GM21576 (cell line): ENCODE measurements around the gene RUVBL2.
"Not testable (repeated sequence)": the region's sequence is repeated elsewhere in the genome, so short reads cannot be mapped to it uniquely, and the experiment has no call there.

Source experiments
- ATAC-seq: cut with Tn5 transposase; IDR thresholded peaks from one replicate; pipeline ENCODE4 v1.9.1; 2021; ENCODE audit warnings: mild to moderate bottlenecking, moderate library complexity; ENCODE audit not compliant: unreplicated experiment

Gene RUVBL2

GRCh38 chr19:49016067-49016839 is 22.6 kb downstream of the RUVBL2 start:
- ATAC-seq = no peak

GRCh38 chr19:49017041-49017665 is 23.5 kb downstream of the RUVBL2 start, which contains the start of gene LHB:
Gene LHB, minus strand, starts transcription at chr19:49017091. Its CDS starts 10 bp downstream, at chr19:49017081.
- no peak for ATAC-seq

- ATAC-seq = no peak
Observed at GRCh38 chr19:49017666-49018351, 24.1 kb downstream of the RUVBL2 start.

- ATAC-seq = not testable (repeated sequence)
Observed at GRCh38 chr19:49018388-49019241, 24.9 kb downstream of the RUVBL2 start.

- ATAC-seq = no peak
Observed at GRCh38 chr19:49019242-49019932, 25.7 kb downstream of the RUVBL2 start.

- no peak for ATAC-seq
Observed at GRCh38 chr19:49020342-49020741, 26.7 kb downstream of the RUVBL2 start.

- ATAC-seq = no peak
Observed at GRCh38 chr19:49020931-49021895, 27.5 kb downstream of the RUVBL2 start.

GRCh38 chr19:49022116-49022515 is 28.4 kb downstream of the RUVBL2 start:
- ATAC-seq = no peak

- ATAC-seq = not testable (repeated sequence)
Observed at GRCh38 chr19:49024233-49024632, 30.5 kb downstream of the RUVBL2 start, which contains the start of gene CGB3. Gene CGB3, minus strand, starts transcription at chr19:49024333. Its CDS starts 362 bp downstream, at chr19:49023971.

- not testable (repeated sequence) for ATAC-seq
Observed at GRCh38 chr19:49025088-49025487, 31.4 kb downstream of the RUVBL2 start.

- not testable (repeated sequence) for ATAC-seq
Observed at GRCh38 chr19:49025599-49025998, 31.9 kb downstream of the RUVBL2 start.

GRCh38 chr19:49028686-49029085 is 35.0 kb downstream of the RUVBL2 start:
- ATAC-seq = not testable (repeated sequence)

- not testable (repeated sequence) for ATAC-seq
Observed at GRCh38 chr19:49029749-49030148, 36.1 kb downstream of the RUVBL2 start.

GRCh38 chr19:49030323-49030722 is 36.6 kb downstream of the RUVBL2 start:
- not testable (repeated sequence) for ATAC-seq

GRCh38 chr19:49031642-49032301 is 38.1 kb downstream of the RUVBL2 start, which contains the start of gene CGB2:
Gene CGB2, plus strand, starts transcription at chr19:49031890. Its CDS starts 206 bp downstream, at chr19:49032096.
- not testable (repeated sequence) for ATAC-seq

GRCh38 chr19:49036815-49037214 is 43.1 kb downstream of the RUVBL2 start, which contains the start of gene CGB1:
Gene CGB1, minus strand, starts transcription at chr19:49036895. Its CDS starts 184 bp downstream, at chr19:49036711.
- ATAC-seq = not testable (repeated sequence)

GRCh38 chr19:49038111-49038510 is 44.4 kb downstream of the RUVBL2 start:
- ATAC-seq = not testable (repeated sequence)
